ENCODE data around the gene PLCB3. TPM values are rescaled to one million over a fixed set of nuclear protein-coding genes. Genes with fewer than 3 reads are reported as not detected.

Gene PLCB3
- total RNA-seq, 1 experiment from 2014 or later: 45.3 TPM

GRCh38 chr11:64254326-64254725, 3.0 kb downstream of the PLCB3 start:
- H3K4me3 ChIP-seq (ENCODE audit: low read depth, low read length, poor library complexity, severe bottlenecking): no peak overlapping the region
- intact Hi-C loops (cut with micrococcal nuclease; ENCODE audit: unreplicated experiment): no loop called here
- TF ChIP-seq CTCF (conservative IDR thresholded peaks at IDR 0.05; ENCODE audit: low read depth, low read length): no peak
- TF ChIP-seq EZH2 (IDR thresholded peaks at IDR 0.05; ENCODE audit: borderline replicate concordance, low read depth, low read length, poor library complexity, severe bottlenecking): no peak
- no TSS peak for BruUV-seq (replicated peaks)
- CTCF ChIA-PET: no interaction called here
- peaks cover 18% of the 10 kb centered on the region for H3K4me1 ChIP-seq (ENCODE audit: insufficient read depth, low read length, poor library complexity, severe bottlenecking)
- POLR2A ChIA-PET (ENCODE audit: low non-redundant PET): no interaction called here
- H3K9me3 ChIP-seq (ENCODE audit: low read depth, low read length, poor library complexity, severe bottlenecking): no peaks in the 10 kb centered on the region
- H3K27ac ChIP-seq (ENCODE audit: low read depth, low read length, poor library complexity, severe bottlenecking): no peak overlapping the region
- no peaks in the 10 kb centered on the region for H3K27me3 ChIP-seq (replicated peaks; ENCODE audit: insufficient read depth, low read depth, low read length, poor library complexity)
- no peak for DNase-seq (ENCODE audit: low spot score)
- H3K36me3 ChIP-seq (ENCODE audit: insufficient read depth, low read length, poor library complexity, severe bottlenecking): peaks cover 40% of the 10 kb centered on the region

- H3K27ac ChIP-seq (ENCODE audit: low read depth, low read length, poor library complexity, severe bottlenecking): no peak overlapping the region
- no peaks in the 10 kb centered on the region for H3K27me3 ChIP-seq (replicated peaks; ENCODE audit: insufficient read depth, low read depth, low read length, poor library complexity)
- no TSS peak for BruUV-seq (replicated peaks)
- H3K4me1 ChIP-seq (ENCODE audit: insufficient read depth, low read length, poor library complexity, severe bottlenecking): peaks cover 9% of the 10 kb centered on the region
- TF ChIP-seq CTCF (conservative IDR thresholded peaks at IDR 0.05; ENCODE audit: low read depth, low read length): no peak
- TF ChIP-seq EZH2 (IDR thresholded peaks at IDR 0.05; ENCODE audit: borderline replicate concordance, low read depth, low read length, poor library complexity, severe bottlenecking): no peak
- no peak for DNase-seq (ENCODE audit: low spot score)
- ChIA-PET CTCF (no interaction called here), POLR2A (ENCODE audit: low non-redundant PET) (no interaction called here)
- no peaks in the 10 kb centered on the region for H3K9me3 ChIP-seq (ENCODE audit: low read depth, low read length, poor library complexity, severe bottlenecking)
- intact Hi-C loops (cut with micrococcal nuclease; ENCODE audit: unreplicated experiment): no loop called here
- peaks cover 51% of the 10 kb centered on the region for H3K36me3 ChIP-seq (ENCODE audit: insufficient read depth, low read length, poor library complexity, severe bottlenecking)
- no peak overlapping the region for H3K4me3 ChIP-seq (ENCODE audit: low read depth, low read length, poor library complexity, severe bottlenecking)
Measured at GRCh38 chr11:64255135-64256128, 4.1 kb downstream of the PLCB3 start.

- Histone ChIP-seq H3K4me1 (ENCODE audit: insufficient read depth, low read length, poor library complexity, severe bottlenecking) (peaks cover 4% of the 10 kb centered on the region), H3K36me3 (ENCODE audit: insufficient read depth, low read length, poor library complexity, severe bottlenecking) (peaks cover 54% of the 10 kb centered on the region), H3K4me3 (ENCODE audit: low read depth, low read length, poor library complexity, severe bottlenecking) (no peak overlapping the region), H3K9me3 (ENCODE audit: low read depth, low read length, poor library complexity, severe bottlenecking) (no peaks in the 10 kb centered on the region), H3K27ac (ENCODE audit: low read depth, low read length, poor library complexity, severe bottlenecking) (no peak overlapping the region), H3K27me3 (replicated peaks; ENCODE audit: insufficient read depth, low read depth, low read length, poor library complexity) (no peaks in the 10 kb centered on the region)
- DNase-seq (ENCODE audit: low spot score): no peak
- intact Hi-C loops (cut with micrococcal nuclease; ENCODE audit: unreplicated experiment): no loop called here
- TF ChIP-seq CTCF (conservative IDR thresholded peaks at IDR 0.05; ENCODE audit: low read depth, low read length): no peak
- TF ChIP-seq EZH2 (IDR thresholded peaks at IDR 0.05; ENCODE audit: borderline replicate concordance, low read depth, low read length, poor library complexity, severe bottlenecking): no peak
- CTCF ChIA-PET: no interaction called here
- POLR2A ChIA-PET (ENCODE audit: low non-redundant PET): interaction anchor here (0.5 kb wide), 1 partner anchor 92 kb away, joined by 4 read pairs; no protein-coding TSS in a partner anchor
- no TSS peak for BruUV-seq (replicated peaks)
Measured at GRCh38 chr11:64256300-64256699, 5.0 kb downstream of the PLCB3 start.
